ENCODE measurements around the gene DNM3. TPM values are rescaled to one million over a fixed set of nuclear protein-coding genes. Genes with fewer than 3 reads are reported as not detected.

DNM3 gene
- total and polyA plus RNA-seq, 9 of the 15 experiments (the other 6 are each of a cell fraction or from before 2014, with no cell fraction given): 0.08 to 0.36 (median 0.22) TPM; not detected in 1

- peak; percentile 79 for TF ChIP-seq SMARCE1 (IDR thresholded peaks at IDR 0.05)
- TF ChIP-seq CBFA2T2 (conservative IDR thresholded peaks at IDR 0.05): peak; percentile 12; the same call in 1 of the 2 replicates
- 0 out of 4 replicates have a peak, but pooled peaks of 1 of the 2 experiments have one; percentile 39 for TF ChIP-seq ZNF318 (IDR thresholded peaks at IDR 0.05; ENCODE audit: borderline replicate concordance in 1 of 2, low read depth in 1 of 2)
- no peak for TF ChIP-seq COPS2 (conservative IDR thresholded peaks at IDR 0.05)
- no peak for TF ChIP-seq ZNF253 (CRISPR knock-in tag; conservative IDR thresholded peaks at IDR 0.05)
- TF ChIP-seq NUFIP1 (IDR thresholded peaks at IDR 0.05; ENCODE audit: partially characterized antibody): no peak
- no peak for TF ChIP-seq TRIM24 (IDR thresholded peaks at IDR 0.05)
- peak; percentile 83 for TF ChIP-seq SMARCA4 (IDR thresholded peaks at IDR 0.05)
- peak in 1 of 2 experiments; percentile 44; a peak in 2 of 4 replicates for TF ChIP-seq KDM1A (IDR thresholded peaks at IDR 0.05)
- no peak for TF ChIP-seq ZKSCAN1 (IDR thresholded peaks at IDR 0.05; ENCODE audit: low read depth, low read length)
- TF ChIP-seq CBFA2T3 (IDR thresholded peaks at IDR 0.05): peak; percentile 38; the same call in 1 of the 2 replicates
- TF ChIP-seq FOXK2 (conservative IDR thresholded peaks at IDR 0.05 in 1 of 2, IDR thresholded peaks at IDR 0.05 in 1 of 2; ENCODE audit: low read depth in 2 of 2): peak; percentile 87 to 92
- TF ChIP-seq ZNF12 (CRISPR knock-in tag; IDR thresholded peaks at IDR 0.05): no peak
- 0 out of 4 replicates have a peak, but pooled peaks of 1 of the 2 experiments have one; percentile 35 for TF ChIP-seq MAZ (CRISPR knock-in tag; conservative IDR thresholded peaks at IDR 0.05 in 1 of 2, IDR thresholded peaks at IDR 0.05 in 1 of 2)
- peak; percentile 35; the same call in 1 of the 2 replicates for TF ChIP-seq BHLHE40 (IDR thresholded peaks at IDR 0.05; ENCODE audit: low read length)
- TF ChIP-seq SMARCC2 (IDR thresholded peaks at IDR 0.05; ENCODE audit: low read depth): peak; percentile 68
- TF ChIP-seq PTBP1 (IDR thresholded peaks at IDR 0.05; ENCODE audit: low read depth, low read length): no peak
- TF ChIP-seq ZNF384 (IDR thresholded peaks at IDR 0.05; ENCODE audit: low read depth, low read length): peak; percentile 80
- TF ChIP-seq LEF1 (IDR thresholded peaks at IDR 0.05): no peak; the same call in 1 of the 2 replicates
- TF ChIP-seq JUN (IDR thresholded peaks at IDR 0.05; ENCODE audit: borderline replicate concordance, low read depth, low read length): peak; percentile 94
- no peak for TF ChIP-seq JUN (CRISPR knock-in tag; IDR thresholded peaks at IDR 0.05; ENCODE audit: borderline replicate concordance)
These were observed 23.6 kb upstream of the DNM3 start (continued) for GRCh38 chr1:171817511-171818265.
